Activated B cell treated with CpG ODN at 0.5 μM for 24 hours (primary cell): ENCODE measurements around the gene NFKBIA. TPM values are rescaled to one million over a fixed set of nuclear protein-coding genes. Genes with fewer than 3 reads are reported as not detected.

ENCODE experiments used
- ATAC-seq: fragments of 200-7000 bp; cut with Tn5 transposase; one replicate; pipeline ENCODE4 v1.10.0; 2021; ENCODE audit warnings: low read depth, mild to moderate bottlenecking, moderate library complexity
- CTCF ChIA-PET: fragments of 350-600 bp; sonication (Branson Sonifier 250); formaldehyde crosslinking; loops from one replicate; lab custom pipeline; 2021; ENCODE audit warnings: antibody characterized with exemption; lab: Charles Lee
- POLR2A ChIA-PET: fragments of 350-600 bp; sonication (Branson Sonifier 250); formaldehyde crosslinking; loops from one replicate; lab custom pipeline; 2021; ENCODE audit warnings: antibody characterized with exemption; lab: Charles Lee
- DNase-seq: peaks from one replicate; pipeline ENCODE4 v3.0.0; 2022
- H3K27ac Mint-ChIP-seq: one replicate; pipeline ENCODE4 v1.8.0; 2020; ENCODE audit warnings: mixed read lengths
- H3K27me3 Mint-ChIP-seq: one replicate; pipeline ENCODE4 v1.8.0; 2021; ENCODE audit warnings: mixed read lengths
- H3K36me3 Mint-ChIP-seq: one replicate; pipeline ENCODE4 v1.8.0; 2021; ENCODE audit warnings: low read depth, mixed read lengths
- H3K4me1 Mint-ChIP-seq: one replicate; pipeline ENCODE4 v1.8.0; 2021; ENCODE audit warnings: mixed read lengths
- H3K4me3 Mint-ChIP-seq: one replicate; pipeline ENCODE4 v1.8.0; 2020; ENCODE audit warnings: mild to moderate bottlenecking, mixed read lengths
- H3K9me3 Mint-ChIP-seq: one replicate; pipeline ENCODE4 v1.8.0; 2020; ENCODE audit warnings: mixed read lengths
- intact Hi-C: fragments of 100-400 bp; cut with micrococcal nuclease; formaldehyde crosslinking; loops from one replicate; pipeline ENCODE4 v1.15.1; 2024
- total RNA-seq: library from RNA; stranded (reverse); gene quantifications from 2 replicates; pipeline ENCODE4 v1.2.3, GENCODE V29; 2022
- TF ChIP-seq, protein P1 (sequence below): fragments of 200-600 bp; IDR thresholded peaks from one replicate; pipeline ENCODE4 v1.8.0; 2022; ENCODE audit warnings: antibody characterized with exemption, mild to moderate bottlenecking

Gene NFKBIA
- total RNA-seq, 1 donor from 2014 or later: 515 TPM

DNA sequence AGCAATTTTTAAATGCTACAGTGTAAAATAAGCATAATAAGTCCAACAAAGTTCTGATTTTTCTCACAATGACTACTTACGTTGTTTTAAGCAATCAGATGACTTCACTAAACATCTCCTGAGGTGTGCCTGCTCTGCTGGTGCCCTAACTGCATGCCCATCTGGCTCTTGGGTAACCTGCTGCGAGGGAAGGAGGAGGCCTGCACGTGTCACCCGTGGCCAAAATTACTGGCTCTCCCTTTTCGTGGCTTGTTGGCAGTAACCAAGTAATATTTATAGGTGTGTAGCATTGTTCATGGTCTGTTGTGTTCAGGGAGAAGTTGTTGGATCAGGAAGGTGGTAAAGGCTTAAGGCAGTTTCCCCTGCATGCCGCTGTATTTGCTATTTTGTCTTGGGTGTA, 6.3 kb upstream of the NFKBIA start:
- intact Hi-C loops: no loop called here
- Mint-ChIP-seq H3K36me3 (no peaks in the 10 kb centered on the region), H3K27ac (no peak overlapping the region), H3K4me1 (peaks cover 30% of the 10 kb centered on the region), H3K9me3 (no peaks in the 10 kb centered on the region), H3K4me3 (no peak overlapping the region), H3K27me3 (no peaks in the 10 kb centered on the region)
- POLR2A ChIA-PET: interaction anchor here (0.7 kb wide), 1 partner anchor 168 kb away, joined by 9 read pairs; no protein-coding TSS in a partner anchor
- TF ChIP-seq, protein P1, sequence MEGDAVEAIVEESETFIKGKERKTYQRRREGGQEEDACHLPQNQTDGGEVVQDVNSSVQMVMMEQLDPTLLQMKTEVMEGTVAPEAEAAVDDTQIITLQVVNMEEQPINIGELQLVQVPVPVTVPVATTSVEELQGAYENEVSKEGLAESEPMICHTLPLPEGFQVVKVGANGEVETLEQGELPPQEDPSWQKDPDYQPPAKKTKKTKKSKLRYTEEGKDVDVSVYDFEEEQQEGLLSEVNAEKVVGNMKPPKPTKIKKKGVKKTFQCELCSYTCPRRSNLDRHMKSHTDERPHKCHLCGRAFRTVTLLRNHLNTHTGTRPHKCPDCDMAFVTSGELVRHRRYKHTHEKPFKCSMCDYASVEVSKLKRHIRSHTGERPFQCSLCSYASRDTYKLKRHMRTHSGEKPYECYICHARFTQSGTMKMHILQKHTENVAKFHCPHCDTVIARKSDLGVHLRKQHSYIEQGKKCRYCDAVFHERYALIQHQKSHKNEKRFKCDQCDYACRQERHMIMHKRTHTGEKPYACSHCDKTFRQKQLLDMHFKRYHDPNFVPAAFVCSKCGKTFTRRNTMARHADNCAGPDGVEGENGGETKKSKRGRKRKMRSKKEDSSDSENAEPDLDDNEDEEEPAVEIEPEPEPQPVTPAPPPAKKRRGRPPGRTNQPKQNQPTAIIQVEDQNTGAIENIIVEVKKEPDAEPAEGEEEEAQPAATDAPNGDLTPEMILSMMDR: no peak
- DNase-seq (no peak), ATAC-seq (no peak)
- CTCF ChIA-PET: interaction anchor here (1.1 to 18.3 kb wide), 3 partner anchors 11 to 270 kb away, joined by 3 to 263 read pairs (median 52); no protein-coding TSS in a partner anchor

DNA sequence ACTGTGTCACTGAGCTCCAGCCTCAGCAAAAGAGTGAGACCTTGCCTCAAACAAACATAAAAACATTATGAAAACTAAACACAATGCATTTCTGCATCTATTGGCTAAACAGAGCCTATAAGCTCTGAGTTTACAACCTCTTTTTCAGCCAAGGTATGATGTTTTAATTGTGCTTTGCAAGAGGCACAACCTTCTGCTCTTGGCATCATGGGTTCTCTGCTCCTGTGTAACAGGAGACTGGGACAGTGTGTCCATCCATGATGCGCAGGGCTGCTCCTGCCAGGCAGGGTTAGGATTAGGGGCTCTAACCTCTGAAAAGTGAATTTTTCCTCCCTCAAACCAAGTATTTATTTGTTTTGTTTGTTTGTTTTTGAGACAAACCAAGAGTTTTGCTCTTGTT, 5.0 kb upstream of the NFKBIA start:
- DNase-seq (no peak), ATAC-seq (no peak)
- Mint-ChIP-seq H3K36me3 (peaks cover 2% of the 10 kb centered on the region), H3K27me3 (no peaks in the 10 kb centered on the region), H3K4me1 (peaks cover 33% of the 10 kb centered on the region), H3K27ac (no peak overlapping the region), H3K9me3 (no peaks in the 10 kb centered on the region), H3K4me3 (no peak overlapping the region)
- TF ChIP-seq, protein P1: no peak
- CTCF ChIA-PET: interaction anchor here (0.8 to 18.3 kb wide), 7 partner anchors 18 to 268 kb away, joined by 3 to 263 read pairs (median 9); no protein-coding TSS in a partner anchor
- POLR2A ChIA-PET: no interaction called here
- intact Hi-C loops: no loop called here

DNA sequence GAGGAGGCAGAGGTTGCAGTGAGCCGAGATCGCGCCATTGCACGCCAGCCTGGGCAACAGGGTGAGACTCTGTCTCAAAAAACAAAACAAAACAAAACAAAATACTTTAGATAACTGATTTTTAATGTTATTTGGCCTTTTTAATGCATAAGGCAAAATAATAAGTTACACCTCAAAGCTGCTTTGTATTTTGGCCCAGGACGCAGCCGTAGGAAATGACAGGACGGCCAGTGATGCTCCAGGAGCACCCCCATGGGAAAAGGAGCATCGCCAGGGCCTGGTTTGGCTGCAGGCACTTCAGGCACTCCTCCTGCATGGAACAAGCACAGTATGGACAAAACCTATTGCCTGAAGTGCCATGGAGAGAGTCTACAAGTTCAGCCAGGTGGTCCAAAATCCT, 3.5 kb upstream of the NFKBIA start:
- intact Hi-C loops: no loop called here
- no peak overlapping the region for H3K27ac Mint-ChIP-seq
- ATAC-seq (no peak), DNase-seq (no peak)
- H3K4me1 Mint-ChIP-seq: peaks cover 27% of the 10 kb centered on the region
- peaks cover 11% of the 10 kb centered on the region for H3K36me3 Mint-ChIP-seq
- H3K9me3 Mint-ChIP-seq: no peaks in the 10 kb centered on the region
- CTCF ChIA-PET: interaction anchor here (1.0 to 18.3 kb wide), 8 partner anchors 14 to 267 kb away, joined by 3 to 263 read pairs (median 7); partner anchors contain the start of gene PSMA6
- POLR2A ChIA-PET: interaction anchor here (1.1 kb wide), 1 partner anchor 116 kb away, joined by 4 read pairs; the partner anchor contains the start of gene PSMA6
- H3K4me3 Mint-ChIP-seq: no peak overlapping the region
- no peaks in the 10 kb centered on the region for H3K27me3 Mint-ChIP-seq
- TF ChIP-seq, protein P1: no peak

- TF ChIP-seq, protein P1: no peak
- intact Hi-C loops: loop anchor here (1.0 kb wide), 3 partner anchors 145 to 192 kb away; no protein-coding TSS in a partner anchor
- Mint-ChIP-seq H3K4me1 (peaks cover 29% of the 10 kb centered on the region), H3K4me3 (no peak overlapping the region), H3K36me3 (peaks cover 19% of the 10 kb centered on the region), H3K27ac (no peak overlapping the region), H3K9me3 (no peaks in the 10 kb centered on the region), H3K27me3 (no peaks in the 10 kb centered on the region)
- CTCF ChIA-PET: interaction anchor here (1.0 to 18.3 kb wide), 6 partner anchors 15 to 266 kb away, joined by 3 to 263 read pairs (median 8); partner anchors contain the start of gene PSMA6
- ATAC-seq: no peak
- no peak for DNase-seq
- POLR2A ChIA-PET: no interaction called here
Measured at GRCh38 chr14:35407306-35407630, 2.7 kb upstream of the NFKBIA start.

- Mint-ChIP-seq H3K27ac (no peak overlapping the region), H3K4me1 (peaks cover 35% of the 10 kb centered on the region), H3K36me3 (peaks cover 24% of the 10 kb centered on the region), H3K4me3 (peak overlapping the region; percentile 92), H3K27me3 (no peaks in the 10 kb centered on the region), H3K9me3 (no peaks in the 10 kb centered on the region)
- intact Hi-C loops: loop anchor here (1.0 kb wide), 3 partner anchors 144 to 191 kb away; no protein-coding TSS in a partner anchor
- DNase-seq (no peak), ATAC-seq (no peak)
- ChIA-PET CTCF (interaction anchor here (0.7 to 18.3 kb wide), 11 partner anchors 15 to 266 kb away, joined by 3 to 263 read pairs (median 12); no protein-coding TSS in a partner anchor), POLR2A (interaction anchor here (1.9 to 9.9 kb wide), 7 partner anchors 39 to 360 kb away, joined by 10 to 211 read pairs (median 46); partner anchors contain the start of genes FAM177A1 and PSMA6)
- TF ChIP-seq, protein P1: no peak
Measured at GRCh38 chr14:35406506-35407305, 2.2 kb upstream of the NFKBIA start.
